ENCODE results near the gene SMYD3. TPM values are rescaled to one million over a fixed set of nuclear protein-coding genes. Genes with fewer than 3 reads are reported as not detected.

The SMYD3 gene
- total and polyA plus RNA-seq, 2 donors (not counting 1 experiment from before 2014, with no cell fraction given) = 9.7 to 37.2 TPM

DNA sequence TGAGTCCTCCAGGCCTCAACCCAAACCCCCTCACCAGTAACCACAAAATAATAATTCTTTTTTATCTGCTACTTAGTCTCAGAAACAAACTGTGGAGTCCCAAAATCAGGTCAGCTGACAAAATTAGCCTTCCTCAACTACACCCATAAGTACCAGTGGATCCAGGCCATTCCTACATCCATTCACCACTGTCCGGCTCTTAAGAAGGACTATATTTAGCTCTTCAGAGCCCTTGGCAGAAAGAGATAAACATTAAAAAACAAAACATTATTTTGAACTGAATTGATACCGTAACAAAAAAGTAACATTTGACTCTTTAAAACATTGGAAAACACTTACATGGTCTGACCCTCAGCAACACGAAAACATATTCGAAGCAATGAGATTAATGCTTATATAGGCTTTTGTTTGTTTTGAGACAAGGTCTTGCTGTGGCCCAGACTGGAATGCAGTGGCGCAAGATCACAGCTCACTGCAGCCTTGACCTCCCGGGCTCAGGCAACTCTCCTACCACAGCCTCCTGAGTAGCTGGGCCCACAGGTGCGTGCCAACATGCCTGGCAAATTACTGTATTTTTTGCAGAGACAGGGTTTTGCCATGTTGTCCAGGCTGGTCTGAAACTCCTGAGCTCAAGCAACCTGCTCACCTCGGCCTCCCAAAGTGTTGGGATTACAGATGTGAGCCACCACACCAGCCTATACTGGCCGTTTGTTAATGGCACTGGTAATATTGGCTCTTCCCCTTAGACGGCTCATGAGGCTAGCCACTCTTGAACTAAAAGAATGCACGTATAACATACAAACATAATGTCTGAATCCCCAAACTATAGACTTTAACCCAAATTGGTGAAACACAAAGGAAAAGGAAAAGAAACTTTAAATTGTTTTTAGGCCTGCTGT lies 330.7 kb downstream of the SMYD3 start:
- Histone ChIP-seq H3K9me3 (ENCODE audit: control extremely low read depth in 1 of 3, control insufficient read depth in 2 of 3, insufficient read depth in 1 of 3, low read length in 2 of 3) (no peaks in the 10 kb centered on the region), H3K4me1 (ENCODE audit: control insufficient read depth in 2 of 2, insufficient read depth in 2 of 2, low read length in 2 of 2) (no peaks in the 10 kb centered on the region), H3K79me2 (ENCODE audit: control insufficient read depth, insufficient read depth, low read length) (no peaks in the 10 kb centered on the region), H4K20me1 (ENCODE audit: control insufficient read depth, insufficient read depth, low read length, poor library complexity, severe bottlenecking) (no peaks in the 10 kb centered on the region), H3K4me3 (ENCODE audit: control extremely low read depth in 1 of 5, extremely low read depth in 1 of 5, insufficient read depth in 1 of 5, low read depth in 2 of 5, low read length in 4 of 5) (no peak overlapping the region), H3K27me3 (replicated peaks in 1 of 4; ENCODE audit: control extremely low read depth in 1 of 4, control insufficient read depth in 3 of 4, insufficient read depth in 4 of 4, low read length in 3 of 4) (no peaks in the 10 kb centered on the region), H3K27ac (ENCODE audit: low read length in 2 of 2) (no peak overlapping the region), H2AFZ (ENCODE audit: insufficient read depth, low read depth, low read length, poor library complexity, severe bottlenecking) (no peak overlapping the region), H3K9ac (ENCODE audit: low read length) (no peak overlapping the region), H3K36me3 (replicated peaks in 1 of 2; ENCODE audit: control extremely low read depth in 1 of 2, control insufficient read depth in 1 of 2, extremely low read depth in 1 of 2, insufficient read depth in 2 of 2, low read length in 1 of 2) (no peaks in the 10 kb centered on the region), H3K4me2 (replicated peaks; ENCODE audit: low read depth, low read length, poor library complexity, severe bottlenecking) (no peak overlapping the region)
- 100% methylated on average over 5 of the region's 11 CpGs for WGBS (ENCODE audit: insufficient coverage)
- Mint-ChIP-seq H3K27me3 (no peaks in the 10 kb centered on the region), H3K4me3 (no peak overlapping the region), H3K9me3 (ENCODE audit: insufficient read depth) (no peaks in the 10 kb centered on the region), H3K27ac (no peak overlapping the region), H3K4me1 (no peaks in the 10 kb centered on the region)
- ChIA-PET CTCF (no interaction called here), POLR2A (no interaction called here)
- DNase-seq = no peak
- intact Hi-C loops (cut with micrococcal nuclease) = no loop called here
- ATAC-seq (ENCODE audit: low read depth) = no peak
- TF ChIP-seq, protein P1, sequence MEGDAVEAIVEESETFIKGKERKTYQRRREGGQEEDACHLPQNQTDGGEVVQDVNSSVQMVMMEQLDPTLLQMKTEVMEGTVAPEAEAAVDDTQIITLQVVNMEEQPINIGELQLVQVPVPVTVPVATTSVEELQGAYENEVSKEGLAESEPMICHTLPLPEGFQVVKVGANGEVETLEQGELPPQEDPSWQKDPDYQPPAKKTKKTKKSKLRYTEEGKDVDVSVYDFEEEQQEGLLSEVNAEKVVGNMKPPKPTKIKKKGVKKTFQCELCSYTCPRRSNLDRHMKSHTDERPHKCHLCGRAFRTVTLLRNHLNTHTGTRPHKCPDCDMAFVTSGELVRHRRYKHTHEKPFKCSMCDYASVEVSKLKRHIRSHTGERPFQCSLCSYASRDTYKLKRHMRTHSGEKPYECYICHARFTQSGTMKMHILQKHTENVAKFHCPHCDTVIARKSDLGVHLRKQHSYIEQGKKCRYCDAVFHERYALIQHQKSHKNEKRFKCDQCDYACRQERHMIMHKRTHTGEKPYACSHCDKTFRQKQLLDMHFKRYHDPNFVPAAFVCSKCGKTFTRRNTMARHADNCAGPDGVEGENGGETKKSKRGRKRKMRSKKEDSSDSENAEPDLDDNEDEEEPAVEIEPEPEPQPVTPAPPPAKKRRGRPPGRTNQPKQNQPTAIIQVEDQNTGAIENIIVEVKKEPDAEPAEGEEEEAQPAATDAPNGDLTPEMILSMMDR (IDR thresholded peaks at IDR 0.05) = no peak
- no peak for TF ChIP-seq EZH2 (IDR thresholded peaks at IDR 0.05; ENCODE audit: borderline replicate concordance, insufficient read depth, low read depth, low read length, poor library complexity, severe bottlenecking)

DNA sequence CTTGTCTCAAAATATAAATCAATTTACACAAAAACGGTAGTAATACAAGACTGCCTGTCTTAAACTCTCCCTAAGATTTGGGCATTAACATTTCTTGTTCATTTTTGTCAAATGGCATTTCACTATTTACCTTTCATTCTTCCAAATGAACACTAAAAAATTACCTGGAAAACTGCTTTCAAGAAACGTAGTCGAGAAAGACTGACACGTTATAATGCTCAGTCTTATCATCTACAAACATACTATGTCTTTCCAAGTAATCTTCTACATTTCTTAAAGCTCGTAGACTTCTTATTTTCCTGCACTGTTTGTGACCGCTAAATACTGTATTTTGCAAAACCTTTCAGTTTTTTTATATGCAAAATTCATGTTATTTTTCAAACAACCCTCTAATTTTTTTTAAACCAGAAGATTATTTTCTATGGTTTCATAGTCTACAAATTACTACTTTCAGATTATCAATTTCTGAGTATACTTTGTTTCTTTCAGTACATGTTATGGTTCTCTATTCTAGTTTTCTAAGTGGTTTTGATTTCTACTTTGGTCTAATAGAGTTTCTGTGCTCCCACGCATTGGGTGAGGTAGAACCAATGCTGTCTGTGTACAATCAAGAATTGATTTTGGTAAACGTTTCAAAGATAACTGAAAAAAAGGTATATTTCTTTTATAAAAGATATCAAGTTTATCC lies 336.4 kb downstream of the SMYD3 start:
- H3K4me3 ChIP-seq (ENCODE audit: control extremely low read depth in 1 of 5, extremely low read depth in 1 of 5, insufficient read depth in 1 of 5, low read depth in 2 of 5, low read length in 4 of 5) = no peak overlapping the region
- no peak overlapping the region for H3K4me2 ChIP-seq (replicated peaks; ENCODE audit: low read depth, low read length, poor library complexity, severe bottlenecking)
- no peaks in the 10 kb centered on the region for H3K9me3 ChIP-seq (ENCODE audit: control extremely low read depth in 1 of 3, control insufficient read depth in 2 of 3, insufficient read depth in 1 of 3, low read length in 2 of 3)
- Mint-ChIP-seq H3K27me3 (no peaks in the 10 kb centered on the region), H3K9me3 (ENCODE audit: insufficient read depth) (no peaks in the 10 kb centered on the region), H3K4me1 (no peaks in the 10 kb centered on the region), H3K4me3 (no peak overlapping the region), H3K27ac (no peak overlapping the region)
- H3K9ac ChIP-seq (ENCODE audit: low read length) = no peak overlapping the region
- H3K27ac ChIP-seq (ENCODE audit: low read length in 2 of 2) = no peak overlapping the region
- H3K27me3 ChIP-seq (replicated peaks in 1 of 4; ENCODE audit: control extremely low read depth in 1 of 4, control insufficient read depth in 3 of 4, insufficient read depth in 4 of 4, low read length in 3 of 4) = no peaks in the 10 kb centered on the region
- POLR2A ChIA-PET = no interaction called here
- no peaks in the 10 kb centered on the region for H3K4me1 ChIP-seq (ENCODE audit: control insufficient read depth in 2 of 2, insufficient read depth in 2 of 2, low read length in 2 of 2)
- no peaks in the 10 kb centered on the region for H3K36me3 ChIP-seq (replicated peaks in 1 of 2; ENCODE audit: control extremely low read depth in 1 of 2, control insufficient read depth in 1 of 2, extremely low read depth in 1 of 2, insufficient read depth in 2 of 2, low read length in 1 of 2)
- H3K79me2 ChIP-seq (ENCODE audit: control insufficient read depth, insufficient read depth, low read length) = no peaks in the 10 kb centered on the region
- no peak for TF ChIP-seq EZH2 (IDR thresholded peaks at IDR 0.05; ENCODE audit: borderline replicate concordance, insufficient read depth, low read depth, low read length, poor library complexity, severe bottlenecking)
- TF ChIP-seq, protein P1 (IDR thresholded peaks at IDR 0.05) = no peak
- CTCF ChIA-PET = no interaction called here
- no peak overlapping the region for H2AFZ ChIP-seq (ENCODE audit: insufficient read depth, low read depth, low read length, poor library complexity, severe bottlenecking)
- no peak for DNase-seq
- no peaks in the 10 kb centered on the region for H4K20me1 ChIP-seq (ENCODE audit: control insufficient read depth, insufficient read depth, low read length, poor library complexity, severe bottlenecking)
- 98% methylated on average over 4 of the region's 8 CpGs for WGBS (ENCODE audit: insufficient coverage)
- no peak for ATAC-seq (ENCODE audit: low read depth)
- intact Hi-C loops (cut with micrococcal nuclease) = no loop called here
